ENCODE results near the gene SPOCK1. TPM values are rescaled to one million over a fixed set of nuclear protein-coding genes. Genes with fewer than 3 reads are reported as not detected.

The SPOCK1 gene
- polyA plus RNA-seq, 4 donors = 6.4 to 11.5 (median 10.0) TPM

DNA sequence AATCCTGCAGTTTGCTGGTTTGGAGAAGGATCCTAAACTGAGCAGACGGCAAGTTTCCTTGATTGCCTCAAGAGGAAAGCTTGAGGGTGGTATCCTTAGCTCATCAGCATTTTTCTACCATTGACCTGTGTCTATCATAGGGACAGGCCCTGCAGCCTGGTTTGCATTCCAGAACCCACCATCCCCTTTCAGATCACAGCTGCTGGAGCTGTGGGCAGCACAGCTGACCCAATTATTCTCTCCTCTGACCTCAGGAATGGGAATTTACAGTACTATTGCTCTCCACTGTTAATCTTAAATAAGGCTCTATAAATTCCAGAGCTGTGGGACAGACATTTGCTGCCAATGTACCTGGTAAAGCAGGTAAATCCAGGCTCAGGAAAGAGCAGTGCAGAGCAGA, 163.0 kb downstream of the SPOCK1 start:
- DNase-seq (ENCODE audit: low read depth in 4 of 4, low spot score in 2 of 4) = no peak

DNA sequence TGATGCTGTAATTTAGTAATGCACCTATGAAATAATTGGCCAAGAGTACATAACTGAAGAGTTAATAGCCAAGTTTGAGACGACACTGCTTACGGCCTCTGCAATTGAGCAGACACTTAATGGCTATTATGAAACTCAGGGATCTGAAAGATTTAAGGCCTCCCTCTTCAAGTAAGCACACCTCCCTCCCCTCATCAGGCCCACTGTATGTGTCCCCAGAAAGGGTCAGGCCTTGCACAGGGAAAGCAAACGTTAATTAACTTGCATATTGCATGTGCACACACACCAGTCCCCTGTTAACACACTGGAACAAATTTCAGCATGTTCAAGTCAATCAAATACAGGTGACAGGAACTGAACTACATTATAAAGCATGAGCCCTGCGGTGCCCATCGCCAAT, 163.6 kb downstream of the SPOCK1 start:
- no peak for DNase-seq (ENCODE audit: low read depth in 4 of 4, low spot score in 2 of 4)

DNA sequence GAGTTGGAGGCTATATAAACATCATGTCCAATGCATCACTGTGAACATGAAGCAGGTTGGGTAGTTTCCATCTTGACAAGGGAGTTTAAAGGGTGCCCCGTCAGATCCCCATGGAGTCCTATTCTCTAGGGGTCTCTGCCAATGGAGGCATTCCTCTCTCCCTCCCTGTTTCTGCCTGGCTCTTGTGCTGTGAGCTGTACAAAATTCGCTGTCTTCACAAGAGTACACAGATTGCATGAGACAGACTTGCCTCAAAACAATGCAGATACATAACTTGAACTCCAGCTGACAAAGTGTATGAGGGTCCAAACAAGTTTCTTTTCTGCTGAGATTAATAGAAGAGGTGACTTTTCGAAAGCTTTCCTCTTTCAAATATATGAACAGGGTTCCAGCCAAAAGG, 165.2 kb downstream of the SPOCK1 start:
- DNase-seq (ENCODE audit: low read depth in 4 of 4, low spot score in 2 of 4) = no peak

DNA sequence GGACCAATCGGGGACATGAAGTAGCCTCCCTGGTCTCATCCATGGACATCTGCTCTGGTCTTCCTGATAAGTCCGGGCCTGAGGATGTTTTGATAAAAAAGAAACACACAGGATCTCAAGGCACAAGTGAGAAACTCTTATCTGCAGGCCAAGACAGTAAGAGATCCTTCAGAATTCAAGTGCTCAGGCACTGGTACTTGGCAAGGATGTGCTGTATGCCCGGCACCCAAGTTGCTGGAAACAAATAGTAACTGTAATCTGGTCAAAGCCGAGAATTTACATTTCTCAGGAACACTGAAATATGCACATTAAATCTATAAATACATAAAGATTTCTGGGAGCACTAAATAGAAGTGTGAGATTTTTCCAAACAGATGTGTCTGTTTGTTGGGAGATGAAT, 165.7 kb downstream of the SPOCK1 start:
- no peak for DNase-seq (ENCODE audit: low read depth in 4 of 4, low spot score in 2 of 4)

DNA sequence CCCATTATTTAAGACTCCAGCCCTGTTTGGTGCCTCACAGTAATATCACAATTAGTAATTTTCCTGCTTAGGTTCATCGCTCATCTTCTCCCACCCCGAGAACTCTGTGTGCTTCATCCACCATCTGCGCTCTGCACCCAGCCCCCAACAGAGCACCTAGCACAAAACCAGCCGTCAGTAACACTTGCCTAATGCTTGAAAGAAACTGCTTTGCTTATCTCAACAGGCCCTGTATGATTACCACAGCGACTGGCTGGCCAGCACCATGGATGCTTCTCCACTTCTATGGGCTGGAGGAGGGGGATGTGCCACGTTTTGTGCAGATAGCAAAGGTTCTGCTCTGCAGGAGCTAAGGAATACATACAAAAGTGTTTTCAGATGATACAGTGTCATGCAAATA, 166.8 kb downstream of the SPOCK1 start:
- no peak for DNase-seq (ENCODE audit: low read depth in 4 of 4, low spot score in 2 of 4)

DNA sequence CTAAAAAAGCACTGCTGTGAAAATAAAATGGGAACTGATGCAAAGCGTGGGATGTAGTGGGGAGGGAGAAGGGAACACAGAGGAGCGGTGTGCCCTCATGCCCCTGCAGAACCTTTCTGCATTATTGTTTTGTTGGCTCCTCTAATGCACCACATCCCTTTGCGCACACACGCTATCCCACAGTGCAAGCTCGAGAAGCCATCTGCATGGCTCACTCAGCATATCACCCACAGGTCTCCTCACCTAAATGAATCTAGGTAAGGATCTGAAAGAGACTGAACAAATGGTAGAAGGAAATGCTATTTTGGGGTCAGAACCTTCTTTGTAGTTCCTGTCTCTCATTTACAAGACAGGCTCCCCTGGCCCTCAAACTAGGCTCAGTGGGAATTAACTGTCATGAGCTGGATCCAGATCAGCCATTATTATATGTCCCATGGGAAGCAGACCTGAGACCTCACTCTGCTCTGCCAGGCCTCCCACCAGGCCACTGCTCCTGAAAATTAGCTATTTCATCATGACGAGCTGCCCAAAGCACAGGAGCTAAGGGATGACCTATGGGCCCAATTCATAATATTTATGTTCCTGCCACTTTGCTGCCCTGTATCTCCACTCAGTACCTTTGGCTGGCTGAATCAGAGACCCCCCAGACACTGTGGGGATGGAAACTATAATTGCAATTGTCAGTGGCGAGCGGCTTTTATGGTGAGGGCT, 169.4 kb downstream of the SPOCK1 start:
- DNase-seq (ENCODE audit: low read depth in 4 of 4, low spot score in 2 of 4) = no peak

DNA sequence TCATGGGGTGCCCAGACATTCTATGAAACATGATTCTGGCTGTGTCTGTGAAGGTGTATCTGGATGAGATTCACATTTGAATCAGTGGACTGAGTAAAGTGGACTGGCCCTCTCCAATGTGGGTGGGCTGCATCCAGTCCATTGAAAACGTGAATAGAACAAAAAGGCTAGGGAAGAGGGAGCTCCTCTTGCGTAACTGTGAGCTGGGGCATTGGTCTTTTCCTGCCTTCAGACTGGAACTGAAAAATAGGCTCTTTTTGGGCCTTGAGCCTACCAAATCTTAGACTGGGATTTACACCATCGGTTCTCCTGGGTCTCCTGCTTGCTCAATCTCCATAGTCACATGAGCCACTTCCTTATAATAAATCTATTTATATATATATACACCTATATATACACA, 170.1 kb downstream of the SPOCK1 start:
- DNase-seq (ENCODE audit: low read depth in 4 of 4, low spot score in 2 of 4) = no peak

DNA sequence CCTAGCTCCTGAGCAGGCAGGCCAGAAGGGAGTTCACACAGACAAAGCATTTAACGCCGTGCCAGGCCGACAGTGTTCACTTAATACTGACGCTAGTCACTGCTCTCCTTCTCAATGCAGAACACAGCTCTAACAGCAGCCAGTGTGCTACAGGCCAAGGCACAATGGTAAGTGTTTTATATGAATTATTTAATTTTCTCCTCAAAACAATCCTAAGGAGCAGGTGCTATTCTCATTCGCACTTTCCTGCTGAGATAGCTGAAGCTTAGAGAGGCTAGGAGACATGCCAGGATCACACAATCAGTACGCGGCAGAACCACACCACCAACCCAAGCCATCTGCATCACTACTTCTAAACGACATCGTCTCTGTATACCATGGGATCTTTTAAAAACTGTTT, 170.7 kb downstream of the SPOCK1 start:
- DNase-seq (ENCODE audit: low read depth in 4 of 4, low spot score in 2 of 4) = no peak

DNA sequence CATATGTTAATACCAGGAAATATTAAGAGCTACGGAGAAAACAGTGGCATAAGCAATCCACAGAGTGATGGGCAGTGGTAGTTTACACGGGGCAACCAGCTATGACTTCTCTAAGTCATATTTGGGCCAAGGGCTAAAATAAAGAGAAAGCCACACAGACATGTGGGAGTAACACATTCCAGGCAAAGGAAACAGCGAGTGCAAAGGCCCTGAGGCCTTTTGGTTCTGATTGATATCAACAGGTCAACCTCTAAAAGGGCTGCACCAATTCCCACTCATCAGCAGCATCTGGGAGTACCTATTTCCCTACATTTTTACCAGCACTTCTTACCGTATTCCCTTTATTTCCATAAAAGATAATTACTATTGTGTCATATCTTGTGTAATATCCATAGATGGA, 173.4 kb downstream of the SPOCK1 start:
- DNase-seq (ENCODE audit: low read depth in 4 of 4, low spot score in 2 of 4) = no peak

DNA sequence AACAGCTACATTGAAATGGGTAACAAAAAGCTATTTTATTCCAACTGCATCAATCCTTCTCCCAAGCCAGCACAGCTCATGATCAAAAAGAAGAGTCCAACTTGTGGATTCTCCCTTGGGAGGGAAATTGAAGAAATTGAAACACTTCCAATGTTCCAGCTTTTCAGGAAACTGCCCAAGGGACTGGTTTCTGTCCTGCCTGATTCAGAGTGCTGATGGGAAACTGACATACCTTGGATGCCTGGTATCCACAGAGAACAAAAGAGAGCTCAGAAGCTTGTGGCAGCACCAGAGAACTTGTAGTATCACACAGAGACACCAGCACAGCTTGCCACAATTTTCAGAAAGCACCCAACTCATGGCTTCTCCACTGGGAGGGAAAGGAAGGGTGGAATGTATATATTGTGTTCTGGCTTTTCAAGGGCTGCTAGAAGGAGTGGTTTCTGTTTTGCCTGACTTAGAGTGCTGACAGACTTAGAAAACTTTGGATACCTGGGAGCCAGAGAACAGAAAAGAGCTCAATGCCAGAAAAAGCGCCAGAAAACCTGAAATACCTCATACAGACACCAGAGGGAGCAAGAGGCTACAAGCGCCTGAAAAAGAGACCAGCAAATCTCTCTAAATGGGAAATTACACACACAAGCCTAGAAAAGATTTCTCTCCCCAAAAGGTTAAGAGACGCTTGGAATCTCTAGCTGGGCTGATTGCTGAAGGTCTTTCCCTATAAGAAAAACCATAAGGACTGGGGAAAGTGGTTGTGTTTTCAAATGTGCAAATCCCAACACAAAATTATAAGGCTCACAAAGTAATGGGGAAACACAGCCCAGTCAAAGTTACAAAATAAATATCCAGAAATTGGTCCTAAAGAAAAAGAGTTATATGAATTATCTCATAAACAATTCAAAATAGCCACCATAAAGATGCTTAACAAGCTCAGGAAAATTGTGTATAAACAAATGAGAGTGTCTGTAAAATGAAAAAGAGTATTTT, 178.8 kb downstream of the SPOCK1 start:
- DNase-seq (ENCODE audit: low read depth in 4 of 4, low spot score in 2 of 4) = peak; percentile 19 to 47 (median 26)

DNA sequence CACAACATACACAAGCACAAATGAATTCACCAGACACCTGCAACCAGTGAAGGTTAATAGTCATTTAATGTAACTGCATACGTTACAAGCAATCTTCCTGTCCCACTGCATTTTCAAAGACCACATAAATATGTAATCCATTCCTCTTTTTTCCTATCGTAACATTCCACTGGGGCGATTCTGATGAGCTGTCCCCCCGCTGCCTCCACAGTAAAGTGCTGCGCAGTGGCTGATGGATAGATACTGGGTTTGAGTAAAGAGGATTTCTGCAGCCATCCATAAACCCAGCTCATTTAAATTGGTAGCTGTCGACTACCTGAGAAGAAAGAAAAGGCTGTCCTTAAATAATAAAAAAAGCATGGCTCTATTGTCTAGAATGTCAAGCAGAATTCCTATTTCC, 181.1 kb downstream of the SPOCK1 start:
- DNase-seq (ENCODE audit: low read depth in 4 of 4, low spot score in 2 of 4) = no peak

DNA sequence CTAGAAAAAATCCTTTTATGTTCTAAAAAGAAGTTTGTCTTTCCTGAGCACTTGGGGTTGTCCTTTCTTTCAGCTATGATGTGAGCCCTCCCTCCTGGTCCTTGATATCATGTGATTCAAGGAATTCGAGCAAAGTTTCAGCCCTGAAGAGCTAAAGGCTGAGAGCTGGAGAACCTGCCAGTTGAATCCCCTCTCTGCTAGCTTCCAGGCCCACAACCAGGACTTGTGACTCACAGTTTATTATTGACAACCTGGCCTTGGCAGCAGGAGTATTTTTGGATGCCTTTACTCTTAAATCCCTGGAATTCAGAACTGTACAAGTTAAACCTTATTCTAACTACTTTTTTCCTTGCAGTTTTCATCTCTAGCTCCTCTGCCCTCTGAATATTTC, 182.8 kb downstream of the SPOCK1 start:
- no peak for DNase-seq (ENCODE audit: low read depth in 4 of 4, low spot score in 2 of 4)

DNA sequence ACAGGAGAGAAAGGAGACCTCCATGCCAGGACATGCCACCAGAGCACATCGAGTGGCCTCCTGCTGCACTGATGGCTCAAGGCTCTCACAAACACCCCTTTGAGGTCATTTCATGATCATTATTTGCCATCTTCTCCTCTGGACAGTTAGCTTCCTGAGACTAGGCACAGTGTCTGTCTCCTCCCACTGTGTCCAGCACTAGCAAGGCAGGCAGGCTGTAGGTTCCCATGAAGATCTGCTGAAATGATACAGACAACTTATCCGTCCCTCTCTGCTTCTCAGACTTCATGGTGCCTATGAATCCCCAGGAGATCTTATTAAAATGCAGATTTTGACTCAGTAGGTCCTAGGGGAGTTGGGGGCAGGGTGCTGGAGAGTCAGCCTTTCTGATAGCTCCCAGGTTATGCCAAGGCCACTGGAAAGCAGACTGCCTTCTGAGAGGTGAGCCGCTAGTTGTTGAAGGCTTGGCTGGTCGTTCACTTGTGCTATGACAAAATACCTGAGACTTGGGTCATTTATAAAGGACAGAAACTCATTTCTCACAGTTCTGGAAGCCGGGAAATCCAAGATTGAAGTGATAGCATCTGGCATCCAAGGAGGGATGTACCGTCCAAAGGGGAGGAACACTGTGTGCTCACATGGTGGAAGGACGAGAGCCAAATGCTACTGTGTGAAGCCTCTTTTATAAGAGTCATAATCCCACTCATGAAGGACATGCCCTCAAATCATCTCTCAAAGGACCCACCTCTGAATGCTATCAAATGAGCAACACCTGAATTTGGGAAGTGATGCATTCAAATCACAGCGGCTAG, 183.4 kb downstream of the SPOCK1 start:
- no peak for DNase-seq (ENCODE audit: low read depth in 4 of 4, low spot score in 2 of 4)

DNA sequence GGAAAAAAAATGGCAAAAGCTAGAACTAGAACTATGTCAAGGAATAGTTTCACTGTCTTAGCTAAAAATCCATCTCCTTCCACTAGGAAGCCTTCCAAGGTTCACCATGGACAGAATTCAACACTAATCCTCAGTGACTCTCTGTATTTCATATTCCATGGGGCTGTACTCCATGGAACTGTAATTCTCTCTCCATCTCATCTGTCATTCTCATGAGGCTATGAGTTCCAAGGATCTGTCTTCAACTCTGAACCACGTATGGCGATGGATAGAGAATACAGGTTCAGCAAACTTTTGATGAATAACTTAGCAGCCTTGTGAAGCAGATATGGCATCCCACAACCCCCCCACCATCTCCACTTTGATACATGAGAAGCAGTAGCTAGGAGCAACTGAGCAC, 184.0 kb downstream of the SPOCK1 start:
- no peak for DNase-seq (ENCODE audit: low read depth in 4 of 4, low spot score in 2 of 4)

DNA sequence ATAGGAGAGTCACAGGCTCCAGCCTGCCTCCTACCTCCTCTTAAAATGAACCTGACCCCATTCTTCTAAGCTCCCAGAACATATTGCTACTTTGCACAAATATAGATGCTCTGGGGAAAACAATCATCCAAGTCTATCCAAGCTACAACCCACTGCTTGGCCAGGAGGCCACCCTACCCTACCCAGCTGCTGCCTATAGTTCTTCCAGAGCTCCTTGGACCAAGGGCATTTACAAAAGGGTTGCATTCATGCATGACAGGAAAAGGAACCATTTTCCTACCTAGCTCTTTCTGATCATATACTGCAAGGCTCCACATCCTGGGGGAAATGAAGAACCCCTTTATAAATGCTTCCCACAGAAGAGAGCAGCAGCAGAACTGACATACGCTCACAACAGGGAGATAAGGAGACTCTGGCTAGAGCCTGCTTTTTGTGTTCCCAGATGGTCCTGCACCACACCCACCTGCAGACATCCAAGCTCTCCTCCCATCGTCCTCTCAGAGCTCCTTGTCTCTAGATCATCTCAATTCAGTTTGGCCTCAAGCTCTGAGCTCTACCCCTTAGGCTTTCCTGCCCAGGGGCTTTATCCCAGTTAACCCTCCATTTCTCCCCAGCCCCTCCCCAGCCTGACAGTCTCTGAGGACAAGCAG, 185.5 kb downstream of the SPOCK1 start:
- DNase-seq (ENCODE audit: low read depth in 4 of 4, low spot score in 2 of 4) = no peak

DNA sequence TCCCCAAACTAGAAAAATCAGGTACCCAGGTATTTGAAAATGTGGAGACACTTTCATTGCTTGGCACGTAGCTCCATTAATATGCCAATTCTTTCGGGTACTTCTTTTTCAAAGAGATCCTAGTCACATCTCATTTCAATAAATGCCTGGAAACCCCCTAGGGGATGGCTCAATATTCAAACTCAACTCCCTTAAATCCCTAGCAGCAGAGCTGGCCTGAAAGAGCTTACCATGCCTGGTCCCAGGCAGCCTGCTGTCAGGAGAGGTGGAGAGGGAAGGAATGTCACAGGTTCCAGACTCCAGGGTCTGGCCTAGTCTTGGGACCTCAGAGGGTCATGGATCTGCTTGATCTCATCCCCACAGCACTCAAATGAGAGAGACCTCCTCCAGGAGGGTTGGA, 187.1 kb downstream of the SPOCK1 start:
- DNase-seq (ENCODE audit: low read depth in 4 of 4, low spot score in 2 of 4) = no peak

DNA sequence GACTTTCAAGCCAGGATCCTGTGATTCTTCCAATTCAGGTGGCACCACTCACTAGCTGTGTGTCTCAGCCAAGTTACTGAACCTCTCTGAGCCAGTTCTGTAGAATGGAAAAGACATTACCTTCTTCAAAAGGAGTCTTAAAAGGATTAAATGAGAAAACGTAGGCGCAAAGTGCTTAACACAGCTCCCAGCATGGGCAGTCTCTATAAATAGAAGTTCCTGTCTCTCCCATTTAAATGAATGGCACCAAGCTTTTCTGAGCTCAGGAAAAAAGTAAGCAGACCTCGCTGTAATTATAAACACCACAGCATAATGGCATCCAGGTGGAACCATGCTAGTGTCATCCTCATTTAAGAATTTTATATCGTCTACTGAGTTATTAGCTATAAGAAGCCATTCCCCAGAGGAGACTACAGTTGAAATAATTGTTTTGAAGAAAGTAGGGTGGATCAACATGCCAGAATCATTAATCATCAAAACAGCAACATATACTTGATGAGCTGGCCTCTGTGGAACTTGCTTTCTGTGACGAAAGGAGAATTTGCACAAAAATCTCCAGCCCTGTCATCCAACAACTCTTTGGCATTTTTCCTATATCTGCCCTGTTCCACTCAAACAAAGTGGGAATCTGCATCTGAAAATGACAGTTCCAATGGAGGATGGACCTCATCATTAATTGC, 188.9 kb downstream of the SPOCK1 start:
- no peak for DNase-seq (ENCODE audit: low read depth in 4 of 4, low spot score in 2 of 4)

DNA sequence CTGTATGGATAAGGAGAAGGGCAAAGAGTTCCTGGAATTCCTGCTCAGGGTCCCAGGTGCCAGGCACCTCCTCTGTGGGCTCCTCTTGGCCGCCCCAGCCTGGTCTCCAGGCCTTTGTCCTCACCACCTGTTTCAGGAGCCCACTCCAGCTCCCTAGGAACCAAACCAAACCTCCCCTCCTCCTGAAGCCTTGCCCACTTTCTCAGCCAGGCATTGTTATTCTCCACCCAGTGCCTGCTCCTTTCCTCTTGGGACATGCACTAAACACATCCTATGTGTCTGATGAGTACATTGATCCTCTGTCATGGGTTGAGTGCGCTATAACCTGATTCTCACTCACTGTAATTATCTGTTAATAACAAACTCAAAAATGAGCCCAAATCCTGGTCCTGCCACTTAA, 189.8 kb downstream of the SPOCK1 start:
- DNase-seq (ENCODE audit: low read depth in 4 of 4, low spot score in 2 of 4) = no peak

DNA sequence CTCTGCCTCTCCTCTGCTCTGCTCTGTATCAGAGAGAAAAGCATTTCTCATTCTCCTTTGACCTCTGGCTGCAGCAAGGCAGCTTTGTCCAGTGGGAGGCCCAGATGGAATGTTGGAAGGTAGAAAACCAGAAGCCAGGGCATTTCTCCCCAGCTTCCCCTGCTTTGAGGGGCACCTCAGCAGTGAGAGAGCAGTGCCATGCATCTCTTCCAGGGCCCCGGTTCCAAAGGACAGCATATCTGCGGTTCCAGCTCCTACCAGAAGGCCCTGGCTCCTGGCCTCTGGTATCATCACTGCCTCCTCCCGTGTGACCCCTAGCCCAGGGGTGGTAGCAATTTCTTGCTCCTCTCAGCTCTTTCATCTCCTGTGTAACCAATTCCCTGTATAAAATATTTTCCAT, 190.8 kb downstream of the SPOCK1 start:
- DNase-seq (ENCODE audit: low read depth in 4 of 4, low spot score in 2 of 4) = no peak

DNA sequence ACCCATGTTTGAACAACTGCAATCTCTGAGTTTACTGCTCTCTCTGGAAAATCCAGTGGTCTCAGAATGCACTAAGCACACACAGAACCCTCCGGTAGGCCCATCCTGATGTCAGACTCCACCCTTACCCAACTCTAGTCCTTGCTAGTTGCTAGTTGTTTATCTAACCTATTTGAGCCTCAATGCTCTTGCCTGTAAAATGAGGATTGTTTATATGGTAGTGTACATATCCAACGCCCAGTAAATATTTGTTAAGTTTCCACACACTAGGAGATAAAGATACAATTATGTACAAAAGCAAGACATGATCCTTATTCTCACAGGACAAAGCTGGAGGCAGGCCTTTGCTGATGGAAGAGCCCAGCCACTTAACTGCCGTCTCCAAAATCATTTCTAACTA, 192.2 kb downstream of the SPOCK1 start:
- no peak for DNase-seq (ENCODE audit: low read depth in 4 of 4, low spot score in 2 of 4)

Data from left renal cortex interstitium (tissue), 4 donors.